HepG2 (cell line): ENCODE results near the gene ACAP2. TPM values are rescaled to one million over a fixed set of nuclear protein-coding genes. Genes with fewer than 3 reads are reported as not detected.

Experiments used
- ETV5 ChIP-seq: IDR thresholded peaks from 2 replicates; pipeline ENCODE4 v1.6.1; 2018; ENCODE audit warnings: missing biosample characterization, missing genetic modification reagents, inconsistent platforms, borderline replicate concordance
- GATAD2A ChIP-seq: IDR thresholded peaks from 2 replicates; pipeline ENCODE4 v1.6.1; 2016
- KDM4B ChIP-seq: sonication (generic); formaldehyde crosslinking; IDR thresholded peaks from 2 replicates; pipeline ENCODE4 v1.4.0; 2020; ENCODE audit warnings: missing genetic modification reagents
- KLF6 ChIP-seq: IDR thresholded peaks from 2 replicates; pipeline ENCODE4 v1.8.0; 2016; ENCODE audit warnings: missing biosample characterization, missing genetic modification reagents
- MED8 ChIP-seq: sonication (generic); formaldehyde crosslinking; IDR thresholded peaks from 2 replicates; pipeline ENCODE4 v1.8.1; 2023; ENCODE audit warnings: mild to moderate bottlenecking, missing genetic modification reagents; ENCODE audit not compliant: insufficient replicate concordance
- MYNN ChIP-seq: sonication (generic); formaldehyde crosslinking; IDR thresholded peaks from 2 replicates; pipeline ENCODE4 v1.4.0; 2020; ENCODE audit warnings: mild to moderate bottlenecking, low read depth, missing genetic modification reagents
- NFATC3 ChIP-seq: sonication (generic); formaldehyde crosslinking; IDR thresholded peaks from 2 replicates; pipeline ENCODE4 v1.5.1; 2020; ENCODE audit warnings: mild to moderate bottlenecking, missing genetic modification reagents
- RARG ChIP-seq: sonication (generic); formaldehyde crosslinking; IDR thresholded peaks from 2 replicates; pipeline ENCODE4 v1.4.0; 2020; ENCODE audit warnings: low read depth, mild to moderate bottlenecking, missing genetic modification reagents
- RELA ChIP-seq: sonication (generic); formaldehyde crosslinking; IDR thresholded peaks from 2 replicates; pipeline ENCODE4 v1.4.0; 2020; ENCODE audit warnings: missing genetic modification reagents
- TBX3 ChIP-seq: fragments of 450-650 bp; IDR thresholded peaks from 2 replicates; pipeline ENCODE4 v1.6.1; 2017; ENCODE audit warnings: antibody characterized with exemption, mild to moderate bottlenecking, inconsistent platforms, borderline replicate concordance
- TFAP4 ChIP-seq: sonication (generic); IDR thresholded peaks from 2 replicates; pipeline ENCODE4 v1.6.1; 2016; ENCODE audit warnings: low read depth, borderline replicate concordance
- ZEB1 ChIP-seq: IDR thresholded peaks from 2 replicates; pipeline ENCODE4 v1.6.1; 2012; ENCODE audit warnings: mild to moderate bottlenecking, low read depth, inconsistent platforms; ENCODE audit not compliant: insufficient replicate concordance
- ZNF160 ChIP-seq: sonication (generic); formaldehyde crosslinking; IDR thresholded peaks from 2 replicates; pipeline ENCODE4 v1.8.0; 2022; ENCODE audit warnings: mild to moderate bottlenecking, inconsistent platforms, missing genetic modification reagents
- ZNF382 ChIP-seq: sonication (generic); formaldehyde crosslinking; IDR thresholded peaks from 2 replicates; pipeline ENCODE4 v1.5.0; 2020; ENCODE audit warnings: missing genetic modification reagents, mild to moderate bottlenecking, borderline replicate concordance
- ZNF496 ChIP-seq: sonication (generic); formaldehyde crosslinking; IDR thresholded peaks from 2 replicates; pipeline ENCODE4 v1.8.1; 2023; ENCODE audit warnings: mild to moderate bottlenecking, moderate library complexity, missing genetic modification reagents; ENCODE audit not compliant: insufficient replicate concordance
- ZSCAN12 ChIP-seq: sonication (generic); formaldehyde crosslinking; IDR thresholded peaks from 2 replicates; pipeline ENCODE4 v1.9.0; 2021; ENCODE audit warnings: mild to moderate bottlenecking, missing genetic modification reagents
- polyA plus RNA-seq, 8 experiments: library from polyadenylated mRNA; depleted of rRNA in 3 of 8; stranded (reverse) in 7 of 8; unstranded in 1 of 8; fragments of >200 nt; fragmentation: Illumina TruSeq in 4 of 8; extraction: Trizol in 4 of 8; gene quantifications; 2 replicates each; pipeline versions ENCODE4 v1.2.1 to v1.2.3, GENCODE V29; 2011 to 2016; ENCODE audit warnings: low read depth in 4 of 8, missing spikeins in 1 of 8, mixed read lengths in 1 of 8; ENCODE audit not compliant: insufficient read depth in 1 of 8
- total RNA-seq, 5 experiments: library from RNA; depleted of rRNA; stranded (reverse); fragments of >200 nt; fragmentation: Illumina TruSeq; extraction: Trizol; gene quantifications; 2 replicates each; pipeline ENCODE4 v1.2.3, GENCODE V29; 2016; ENCODE audit warnings: low read depth in 1 of 5
- TF ChIP-seq, protein P1 (sequence below): sonication (generic); formaldehyde crosslinking; IDR thresholded peaks from 2 replicates; pipeline ENCODE4 v1.9.0; 2022; ENCODE audit warnings: missing genetic modification reagents, mild to moderate bottlenecking, borderline replicate concordance
- TF ChIP-seq, protein P2 (sequence below): sonication (generic); formaldehyde crosslinking; IDR thresholded peaks from 2 replicates; pipeline ENCODE4 v1.4.0; 2020; ENCODE audit warnings: missing genetic modification reagents, mild to moderate bottlenecking, borderline replicate concordance
- TF ChIP-seq, protein P3 (sequence below): IDR thresholded peaks from 2 replicates; pipeline ENCODE4 v1.6.1; 2016
- TF ChIP-seq, protein P4 (sequence below): sonication (generic); formaldehyde crosslinking; IDR thresholded peaks from 2 replicates; pipeline ENCODE4 v1.4.0; 2020; ENCODE audit warnings: missing genetic modification reagents, borderline replicate concordance

The ACAP2 gene
- total and polyA plus RNA-seq, 2 of the 13 experiments (the other 11 are each of a cell fraction or from before 2014, with no cell fraction given), result 7.3 to 23.9 TPM

DNA sequence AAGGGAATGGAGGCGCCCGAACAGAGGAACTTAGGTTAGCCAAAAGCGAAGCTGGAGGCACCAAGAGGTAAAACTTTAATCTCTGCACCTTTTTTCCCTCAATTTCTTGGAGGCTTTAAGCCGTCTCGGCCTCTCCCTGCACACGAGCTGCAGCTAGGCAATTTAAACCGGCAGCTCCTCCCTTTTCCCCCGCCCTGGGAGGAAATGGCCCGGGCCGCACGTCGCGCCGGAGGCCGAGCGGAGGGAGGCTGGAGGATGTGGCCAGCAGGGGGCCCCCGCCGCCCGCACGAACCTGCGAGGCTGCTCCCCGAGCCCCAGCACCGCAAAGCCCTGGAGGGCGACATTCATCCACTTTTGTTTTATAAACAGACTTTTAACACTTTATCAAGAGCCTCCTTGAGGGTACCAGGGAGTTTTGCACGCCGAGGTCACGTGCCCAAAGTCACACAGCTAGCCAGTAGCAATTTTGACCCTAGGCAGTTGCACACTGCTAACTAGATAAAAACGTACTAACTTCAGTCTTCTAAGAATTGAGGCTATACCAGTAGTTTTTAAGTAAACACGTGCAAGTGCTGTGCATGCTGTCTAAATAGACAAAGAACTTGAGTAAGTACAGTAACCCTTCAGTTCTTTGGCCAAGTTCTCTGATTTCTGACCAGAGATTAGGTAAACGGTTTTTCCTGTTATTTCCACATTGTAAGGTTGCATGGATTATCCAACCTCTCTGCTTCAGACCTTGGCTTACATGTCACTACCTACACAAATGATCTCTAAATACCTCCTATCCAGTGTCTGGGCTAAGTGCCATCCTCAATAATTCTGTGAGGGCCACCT is 171.2 kb downstream of the ACAP2 start (continued):
- TF ChIP-seq KDM4B (CRISPR knock-in tag) (peak; percentile 56; the same call in 1 of the 2 replicates), ZEB1 (peak; percentile 56), ETV5 (CRISPR knock-in tag) (peak; percentile 64; the same call in 1 of the 2 replicates), MED8 (CRISPR knock-in tag) (peak; percentile 71), KLF6 (CRISPR knock-in tag) (peak; percentile 81), TBX3 (no peak), ZNF382 (CRISPR knock-in tag) (no peak), ZNF160 (peak; percentile 75; the same call in 1 of the 2 replicates), NFATC3 (CRISPR knock-in tag) (no peak), TFAP4 (no peak), MYNN (CRISPR knock-in tag) (no peak), RARG (CRISPR knock-in tag) (no peak), GATAD2A (CRISPR knock-in tag) (peak; percentile 62), RELA (no peak; the same call in 1 of the 2 replicates), ZSCAN12 (no peak), ZNF496 (CRISPR knock-in tag) (no peak)
- TF ChIP-seq, protein P1, sequence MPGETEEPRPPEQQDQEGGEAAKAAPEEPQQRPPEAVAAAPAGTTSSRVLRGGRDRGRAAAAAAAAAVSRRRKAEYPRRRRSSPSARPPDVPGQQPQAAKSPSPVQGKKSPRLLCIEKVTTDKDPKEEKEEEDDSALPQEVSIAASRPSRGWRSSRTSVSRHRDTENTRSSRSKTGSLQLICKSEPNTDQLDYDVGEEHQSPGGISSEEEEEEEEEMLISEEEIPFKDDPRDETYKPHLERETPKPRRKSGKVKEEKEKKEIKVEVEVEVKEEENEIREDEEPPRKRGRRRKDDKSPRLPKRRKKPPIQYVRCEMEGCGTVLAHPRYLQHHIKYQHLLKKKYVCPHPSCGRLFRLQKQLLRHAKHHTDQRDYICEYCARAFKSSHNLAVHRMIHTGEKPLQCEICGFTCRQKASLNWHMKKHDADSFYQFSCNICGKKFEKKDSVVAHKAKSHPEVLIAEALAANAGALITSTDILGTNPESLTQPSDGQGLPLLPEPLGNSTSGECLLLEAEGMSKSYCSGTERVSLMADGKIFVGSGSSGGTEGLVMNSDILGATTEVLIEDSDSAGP (CRISPR knock-in tag), result peak; percentile 76; the same call in 1 of the 2 replicates
- TF ChIP-seq, protein P2, sequence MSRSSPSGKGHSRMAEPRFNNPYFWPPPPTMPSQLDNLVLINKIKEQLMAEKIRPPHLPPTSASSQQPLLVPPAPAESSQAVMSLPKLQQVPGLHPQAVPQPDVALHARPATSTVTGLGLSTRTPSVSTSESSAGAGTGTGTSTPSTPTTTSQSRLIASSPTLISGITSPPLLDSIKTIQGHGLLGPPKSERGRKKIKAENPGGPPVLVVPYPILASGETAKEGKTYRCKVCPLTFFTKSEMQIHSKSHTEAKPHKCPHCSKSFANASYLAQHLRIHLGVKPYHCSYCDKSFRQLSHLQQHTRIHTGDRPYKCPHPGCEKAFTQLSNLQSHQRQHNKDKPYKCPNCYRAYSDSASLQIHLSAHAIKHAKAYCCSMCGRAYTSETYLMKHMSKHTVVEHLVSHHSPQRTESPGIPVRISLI (CRISPR knock-in tag), result peak; percentile 36; the same call in 1 of the 2 replicates
- TF ChIP-seq, protein P3, sequence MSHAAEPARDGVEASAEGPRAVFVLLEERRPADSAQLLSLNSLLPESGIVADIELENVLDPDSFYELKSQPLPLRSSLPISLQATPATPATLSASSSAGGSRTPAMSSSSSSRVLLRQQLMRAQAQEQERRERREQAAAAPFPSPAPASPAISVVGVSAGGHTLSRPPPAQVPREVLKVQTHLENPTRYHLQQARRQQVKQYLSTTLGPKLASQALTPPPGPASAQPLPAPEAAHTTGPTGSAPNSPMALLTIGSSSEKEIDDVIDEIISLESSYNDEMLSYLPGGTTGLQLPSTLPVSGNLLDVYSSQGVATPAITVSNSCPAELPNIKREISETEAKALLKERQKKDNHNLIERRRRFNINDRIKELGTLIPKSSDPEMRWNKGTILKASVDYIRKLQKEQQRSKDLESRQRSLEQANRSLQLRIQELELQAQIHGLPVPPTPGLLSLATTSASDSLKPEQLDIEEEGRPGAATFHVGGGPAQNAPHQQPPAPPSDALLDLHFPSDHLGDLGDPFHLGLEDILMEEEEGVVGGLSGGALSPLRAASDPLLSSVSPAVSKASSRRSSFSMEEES (CRISPR knock-in tag), result 0 out of 2 replicates have a peak, but pooled peaks have one; percentile 41
- TF ChIP-seq, protein P4, sequence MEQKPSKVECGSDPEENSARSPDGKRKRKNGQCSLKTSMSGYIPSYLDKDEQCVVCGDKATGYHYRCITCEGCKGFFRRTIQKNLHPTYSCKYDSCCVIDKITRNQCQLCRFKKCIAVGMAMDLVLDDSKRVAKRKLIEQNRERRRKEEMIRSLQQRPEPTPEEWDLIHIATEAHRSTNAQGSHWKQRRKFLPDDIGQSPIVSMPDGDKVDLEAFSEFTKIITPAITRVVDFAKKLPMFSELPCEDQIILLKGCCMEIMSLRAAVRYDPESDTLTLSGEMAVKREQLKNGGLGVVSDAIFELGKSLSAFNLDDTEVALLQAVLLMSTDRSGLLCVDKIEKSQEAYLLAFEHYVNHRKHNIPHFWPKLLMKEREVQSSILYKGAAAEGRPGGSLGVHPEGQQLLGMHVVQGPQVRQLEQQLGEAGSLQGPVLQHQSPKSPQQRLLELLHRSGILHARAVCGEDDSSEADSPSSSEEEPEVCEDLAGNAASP (CRISPR knock-in tag), result peak; percentile 62; the same call in 1 of the 2 replicates
